Vagina (tissue), 2 donors: ENCODE data around the gene USH1C. TPM values are rescaled to one million over a fixed set of nuclear protein-coding genes. Genes with fewer than 3 reads are reported as not detected.

Experiments
- DNase-seq, 2 donors: peaks; one replicate each; pipeline ENCODE4 v3.0.0-alpha.2; 2017; ENCODE audit errors: extremely low spot score in 2 of 2
- H3K27ac ChIP-seq: fragments of 200-600 bp; sonication (generic); one replicate; pipeline ENCODE4 v1.5.1; 2019
- H3K27me3 ChIP-seq: fragments of 200-600 bp; sonication (generic); one replicate; pipeline ENCODE4 v1.5.1; 2019
- H3K36me3 ChIP-seq, 2 donors: fragments of 200-600 bp; sonication (generic); one replicate each; pipeline ENCODE4 v1.5.1; 2017 to 2019
- H3K4me1 ChIP-seq: fragments of 200-600 bp; sonication (generic); one replicate; pipeline ENCODE4 v1.5.1; 2019
- H3K4me3 ChIP-seq, 2 donors: fragments of 200-600 bp; sonication (generic); 1 replicate in 1 of 2; 2 replicates in 1 of 2; pipeline ENCODE4 v1.5.1; 2016 to 2019
- H3K9me3 ChIP-seq: fragments of 200-600 bp; sonication (generic); one replicate; pipeline ENCODE4 v1.5.1; 2019
- CTCF ChIP-seq, 3 experiments: fragments of 450-650 bp in 2 of 3; fragments of 200-600 bp in 1 of 3; sonication (generic) in 1 of 3; IDR thresholded peaks; one replicate each; pipeline ENCODE4 v1.5.1; 2017 to 2019; ENCODE audit warnings: antibody characterized with exemption in 3 of 3, mild to moderate bottlenecking in 2 of 3, moderate library complexity in 2 of 3
- POLR2A ChIP-seq, 2 donors: fragments of 450-650 bp; IDR thresholded peaks; one replicate each; pipeline ENCODE4 v1.6.1; 2017; ENCODE audit warnings: antibody characterized with exemption in 2 of 2, mild to moderate bottlenecking in 2 of 2, moderate library complexity in 2 of 2
- POLR2AphosphoS5 ChIP-seq, 2 donors: sonication (generic); formaldehyde crosslinking; IDR thresholded peaks; one replicate each; pipeline ENCODE4 v1.9.0; 2017; ENCODE audit warnings: antibody characterized with exemption in 2 of 2, mild to moderate bottlenecking in 2 of 2, low read depth in 1 of 2; ENCODE audit not compliant: insufficient read depth in 1 of 2
- intact Hi-C: fragments of 100-400 bp; cut with DNase I; formaldehyde crosslinking; loops from one replicate; pipeline ENCODE4 v1.15.1; 2023
- total RNA-seq: library from RNA; depleted of rRNA; stranded (reverse); fragments of >200 nt; gene quantifications from one replicate; pipeline ENCODE4 v1.2.3, GENCODE V29; 2016

The USH1C gene
- total RNA-seq, result not detected

- no peak for DNase-seq
- Histone ChIP-seq H3K4me3 (no peak within 1 kb of the TSS), H3K27me3 (no peaks in the 10 kb centered on the region), H3K36me3 (no peaks in the 10 kb centered on the region), H3K27ac (no peak within 1 kb of the TSS), H3K4me1 (peaks cover 6% of the 10 kb centered on the region), H3K9me3 (no peaks in the 10 kb centered on the region)
- no peak for TF ChIP-seq CTCF (IDR thresholded peaks at IDR 0.05)
- no peak for TF ChIP-seq POLR2AphosphoS5 (IDR thresholded peaks at IDR 0.05; ENCODE audit: insufficient read depth in 1 of 2, low read depth in 1 of 2)
- no peak for TF ChIP-seq POLR2A (IDR thresholded peaks at IDR 0.05)
- intact Hi-C loops, result no loop called here
These were observed at the start of gene USH1C for GRCh38 chr11:17544181-17544622. Gene USH1C (minus strand): TSS chr11:17544416. CDS start chr11:17544307, 109 bp downstream.

- no peak for TF ChIP-seq POLR2AphosphoS5 (IDR thresholded peaks at IDR 0.05; ENCODE audit: insufficient read depth in 1 of 2, low read depth in 1 of 2)
- TF ChIP-seq POLR2A (IDR thresholded peaks at IDR 0.05), result no peak
- no peak for TF ChIP-seq CTCF (IDR thresholded peaks at IDR 0.05)
- Histone ChIP-seq H3K4me3 (no peak overlapping the region), H3K4me1 (no peaks in the 10 kb centered on the region), H3K27ac (no peak overlapping the region), H3K9me3 (no peaks in the 10 kb centered on the region), H3K27me3 (no peaks in the 10 kb centered on the region), H3K36me3 (no peaks in the 10 kb centered on the region)
- intact Hi-C loops, result loop anchor here (10.0 kb wide), 1 partner anchor 381 kb away; no protein-coding TSS in a partner anchor
- peak; percentile 77 to 81 for DNase-seq
These were observed 49.4 kb upstream of the USH1C start for GRCh38 chr11:17593466-17594245.

GRCh38 chr11:17591293-17591692, 47.1 kb upstream of the USH1C start:
- no peaks in the 10 kb centered on the region for H3K27me3 ChIP-seq
- H3K4me3 ChIP-seq, result no peak overlapping the region
- intact Hi-C loops, result loop anchor here (10.0 kb wide), 1 partner anchor 384 kb away; no protein-coding TSS in a partner anchor
- no peak for DNase-seq
- H3K27ac ChIP-seq, result no peak overlapping the region
- H3K36me3 ChIP-seq, result no peaks in the 10 kb centered on the region
- H3K9me3 ChIP-seq, result no peaks in the 10 kb centered on the region
- no peaks in the 10 kb centered on the region for H3K4me1 ChIP-seq
- no peak for TF ChIP-seq CTCF (IDR thresholded peaks at IDR 0.05)
- no peak for TF ChIP-seq POLR2AphosphoS5 (IDR thresholded peaks at IDR 0.05; ENCODE audit: insufficient read depth in 1 of 2, low read depth in 1 of 2)
- no peak for TF ChIP-seq POLR2A (IDR thresholded peaks at IDR 0.05)

- intact Hi-C loops, result loop anchor here (10.0 kb wide), 1 partner anchor 384 kb away; no protein-coding TSS in a partner anchor
- DNase-seq, result no peak
- TF ChIP-seq POLR2A (IDR thresholded peaks at IDR 0.05), result no peak
- TF ChIP-seq POLR2AphosphoS5 (IDR thresholded peaks at IDR 0.05; ENCODE audit: insufficient read depth in 1 of 2, low read depth in 1 of 2), result no peak
- no peak for TF ChIP-seq CTCF (IDR thresholded peaks at IDR 0.05)
- Histone ChIP-seq H3K4me1 (no peaks in the 10 kb centered on the region), H3K9me3 (no peaks in the 10 kb centered on the region), H3K27ac (no peak overlapping the region), H3K4me3 (no peak overlapping the region), H3K27me3 (no peaks in the 10 kb centered on the region), H3K36me3 (no peaks in the 10 kb centered on the region)
These were observed 46.2 kb upstream of the USH1C start for GRCh38 chr11:17590463-17590862.

- DNase-seq, result no peak
- H3K36me3 ChIP-seq, result no peaks in the 10 kb centered on the region
- TF ChIP-seq CTCF (IDR thresholded peaks at IDR 0.05) (no peak), POLR2AphosphoS5 (IDR thresholded peaks at IDR 0.05; ENCODE audit: insufficient read depth in 1 of 2, low read depth in 1 of 2) (no peak), POLR2A (IDR thresholded peaks at IDR 0.05) (no peak)
- H3K27me3 ChIP-seq, result no peaks in the 10 kb centered on the region
- H3K27ac ChIP-seq, result no peak overlapping the region
- no peaks in the 10 kb centered on the region for H3K9me3 ChIP-seq
- no peak overlapping the region for H3K4me3 ChIP-seq
- intact Hi-C loops, result no loop called here
- no peaks in the 10 kb centered on the region for H3K4me1 ChIP-seq
These were observed 44.5 kb upstream of the USH1C start for GRCh38 chr11:17588721-17589120.
